PC-3 (cell line): ENCODE data around the gene CTTNBP2NL. TPM values are rescaled to one million over a fixed set of nuclear protein-coding genes. Genes with fewer than 3 reads are reported as not detected.

Experiments
- ATAC-seq: fragments of 200-7000 bp; cut with Tn5 transposase; 2 replicates; pipeline ENCODE4 v1.9.1; 2020; ENCODE audit warnings: mild to moderate bottlenecking, moderate library complexity
- Bru-seq: library from RNA; stranded (reverse); fragments of 400-500 nt; gene quantifications from one replicate; lab custom pipeline; 2021; lab: Mats Ljungman, UMichigan
- BruChase-seq, 2 experiments: library from RNA; stranded (reverse); fragments of 400-500 nt; gene quantifications; one replicate each; lab custom pipeline; 2021; lab: Mats Ljungman, UMichigan
- BruUV-seq: library from RNA; stranded (reverse); fragments of 400-500 nt; replicated peaks from 2 replicates; lab custom pipeline; 2021; lab: Mats Ljungman, UMichigan
- CTCF ChIA-PET: fragments of 300-600 bp; sonication (Branson Sonifier 250); formaldehyde crosslinking; loops from one replicate; lab custom pipeline; 2022; ENCODE audit warnings: antibody characterized with exemption; lab: Charles Lee
- POLR2A ChIA-PET: fragments of 300-600 bp; sonication (Branson Sonifier 250); formaldehyde crosslinking; loops from one replicate; lab custom pipeline; 2022; ENCODE audit warnings: antibody characterized with exemption; ENCODE audit not compliant: unreplicated experiment; lab: Charles Lee
- DNase-seq: peaks from one replicate; pipeline ENCODE4 v3.0.0-alpha.2; 2015
- H2AFZ ChIP-seq: fragments of 300-600 bp; sonication (generic); 2 replicates; pipeline ENCODE4 v1.6.0; 2016; ENCODE audit warnings: antibody characterized with exemption, low read length
- H3F3A ChIP-seq: fragments of 300-600 bp; sonication (generic); one replicate; pipeline ENCODE4 v1.6.0; 2017; ENCODE audit warnings: antibody characterized with exemption, low read length, control low read depth, mild to moderate bottlenecking; ENCODE audit not compliant: unreplicated experiment
- H3K27ac ChIP-seq: fragments of 300-600 bp; sonication (generic); 2 replicates; pipeline ENCODE4 v1.5.1; 2016; ENCODE audit warnings: mild to moderate bottlenecking, low read length
- H3K27me3 ChIP-seq: fragments of 300-600 bp; sonication (generic); 2 replicates; pipeline ENCODE4 v1.6.1; 2016; ENCODE audit warnings: low read length, mixed read lengths
- H3K36me3 ChIP-seq: fragments of 300-600 bp; sonication (generic); 2 replicates; pipeline ENCODE4 v1.6.1; 2016; ENCODE audit warnings: low read depth, mixed run types, low read length, mixed read lengths
- H3K4me1 ChIP-seq: fragments of 300-600 bp; sonication (generic); 2 replicates; pipeline ENCODE4 v1.5.1; 2016; ENCODE audit warnings: low read length; ENCODE audit not compliant: insufficient read depth
- H3K4me2 ChIP-seq: fragments of 300-600 bp; sonication (generic); 2 replicates; pipeline ENCODE4 v1.6.0; 2016; ENCODE audit warnings: low read length
- H3K4me3 ChIP-seq: fragments of 300-600 bp; sonication (generic); 2 replicates; pipeline ENCODE4 v1.5.1; 2016; ENCODE audit warnings: mild to moderate bottlenecking, low read length, mixed read lengths
- H3K79me2 ChIP-seq: fragments of 300-600 bp; sonication (generic); 2 replicates; pipeline ENCODE4 v1.6.1; 2017; ENCODE audit warnings: low read length, mixed read lengths
- H3K9ac ChIP-seq: fragments of 300-600 bp; sonication (generic); 2 replicates; pipeline ENCODE4 v1.6.0; 2016; ENCODE audit warnings: mild to moderate bottlenecking, low read length
- H3K9me2 ChIP-seq: fragments of 300-600 bp; sonication (generic); replicated peaks from 2 replicates; pipeline ENCODE4 v1.6.1; 2016; ENCODE audit warnings: mixed run types, low read length, mixed read lengths
- H3K9me3 ChIP-seq: fragments of 300-600 bp; sonication (generic); 2 replicates; pipeline ENCODE4 v1.6.1; 2016; ENCODE audit warnings: low read length, mixed read lengths
- H4K20me1 ChIP-seq: fragments of 300-600 bp; sonication (generic); 2 replicates; pipeline ENCODE4 v1.6.1; 2016; ENCODE audit warnings: low read length, mixed read lengths
- EZH2 ChIP-seq: fragments of 300-600 bp; sonication (generic); IDR thresholded peaks from one replicate; pipeline ENCODE4 v1.6.1; 2017; ENCODE audit warnings: antibody characterized with exemption, mild to moderate bottlenecking, low read length; ENCODE audit not compliant: unreplicated experiment
- EZH2phosphoT487 ChIP-seq: fragments of 300-600 bp; sonication (generic); IDR thresholded peaks from 2 replicates; pipeline ENCODE4 v1.6.1; 2018; ENCODE audit warnings: mild to moderate bottlenecking, antibody characterized with exemption, low read length, borderline replicate concordance
- intact Hi-C: fragments of 100-400 bp; cut with micrococcal nuclease; formaldehyde crosslinking; loops from 2 replicates; pipeline ENCODE4 v1.9.0; 2023
- long read RNA-seq: library from polyadenylated mRNA; unstranded; transcript quantifications from one replicate; pipeline ENCODE4 v2.0.0, GENCODE V29; 2021; ENCODE audit not compliant: unreplicated experiment
- total RNA-seq: library from RNA; depleted of rRNA; stranded (reverse); fragments of >200 nt; gene quantifications from 2 replicates; pipeline ENCODE4 v1.2.3, GENCODE V29; 2014; rRNA removed
- TF ChIP-seq, protein P1 (sequence below): fragments of 300-600 bp; sonication (generic); conservative IDR thresholded peaks from 2 replicates; pipeline ENCODE4 v1.5.1; 2017; ENCODE audit warnings: antibody characterized with exemption, low read depth, mild to moderate bottlenecking, low read length

Gene CTTNBP2NL, protein sequence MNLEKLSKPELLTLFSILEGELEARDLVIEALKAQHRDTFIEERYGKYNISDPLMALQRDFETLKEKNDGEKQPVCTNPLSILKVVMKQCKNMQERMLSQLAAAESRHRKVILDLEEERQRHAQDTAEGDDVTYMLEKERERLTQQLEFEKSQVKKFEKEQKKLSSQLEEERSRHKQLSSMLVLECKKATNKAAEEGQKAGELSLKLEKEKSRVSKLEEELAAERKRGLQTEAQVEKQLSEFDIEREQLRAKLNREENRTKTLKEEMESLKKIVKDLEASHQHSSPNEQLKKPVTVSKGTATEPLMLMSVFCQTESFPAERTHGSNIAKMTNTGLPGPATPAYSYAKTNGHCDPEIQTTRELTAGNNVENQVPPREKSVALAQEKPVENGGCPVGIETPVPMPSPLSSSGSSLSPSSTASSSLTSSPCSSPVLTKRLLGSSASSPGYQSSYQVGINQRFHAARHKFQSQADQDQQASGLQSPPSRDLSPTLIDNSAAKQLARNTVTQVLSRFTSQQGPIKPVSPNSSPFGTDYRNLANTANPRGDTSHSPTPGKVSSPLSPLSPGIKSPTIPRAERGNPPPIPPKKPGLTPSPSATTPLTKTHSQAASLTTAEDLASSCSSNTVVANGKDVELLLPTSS
- total RNA-seq (3.7 and 9.8 TPM in 2 replicates), Bru-seq, nascent RNA (percentile 80 among the genes with signal in this experiment), BruChase-seq, experiment 1, labeled RNA remaining after a 6-hour chase (percentile 62 among the genes with signal in this experiment), BruChase-seq, experiment 2, labeled RNA remaining after a 2-hour chase (percentile 70 among the genes with signal in this experiment)
- long read RNA-seq, full-length matches to known transcripts, result 16 of 31 reads
- long read RNA-seq, partial matches to known transcripts, result 4 of 31 reads
- long read RNA-seq, other reads (novel, unspliced or antisense), result 11 of 31 reads

DNA sequence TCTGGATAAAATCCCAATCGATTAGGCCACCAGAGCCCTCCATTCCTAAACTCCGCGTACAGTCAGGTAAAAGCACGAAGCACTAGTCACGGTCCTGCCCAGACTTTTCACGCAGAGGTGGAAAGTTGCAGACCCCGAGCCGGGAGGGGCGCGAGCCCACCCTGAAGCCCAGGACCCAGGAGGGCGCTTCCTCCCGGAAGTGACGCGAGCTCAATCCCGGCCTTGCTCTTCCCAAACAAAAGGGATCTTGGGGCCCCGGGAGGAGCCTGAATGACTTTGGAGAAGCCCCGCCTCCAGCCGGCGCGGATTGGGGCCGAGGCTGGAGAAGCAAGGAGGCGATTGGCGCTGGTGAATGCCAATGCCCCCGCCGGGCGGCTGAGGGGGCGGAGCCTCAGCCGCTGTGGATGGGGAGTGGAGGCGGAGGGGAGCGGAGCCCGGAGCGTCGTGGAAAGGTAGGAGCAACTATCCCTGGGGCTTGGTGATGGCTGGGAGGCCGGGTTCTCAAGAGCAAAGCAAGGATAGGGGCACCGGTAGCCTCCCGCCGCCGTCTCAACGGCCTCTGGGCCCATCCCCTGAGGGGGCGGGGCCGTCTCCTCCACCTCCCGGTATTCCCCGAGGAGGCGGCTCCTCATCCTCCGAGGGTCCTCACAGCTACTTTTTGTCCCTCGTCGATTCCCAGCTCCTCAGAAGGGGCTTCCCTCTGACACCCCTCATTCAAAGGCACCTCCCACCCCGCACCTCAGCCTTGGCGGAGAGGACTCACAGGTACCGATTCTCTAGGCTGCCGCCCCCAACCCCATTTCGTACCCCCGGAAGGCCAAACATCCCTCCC lies at the start of gene CTTNBP2NL:
Gene CTTNBP2NL, plus strand, starts transcription at position 394 of the 832 bp plus-strand sequence. CDS start 19,952 bp downstream, outside the sequence.
- Histone ChIP-seq H3K9me3 (no peaks in the 10 kb centered on the region), H3K27me3 (no peaks in the 10 kb centered on the region), H3K9ac (peak within 1 kb of the TSS; percentile 77), H3K36me3 (no peaks in the 10 kb centered on the region), H3K4me1 (peaks cover 44% of the 10 kb centered on the region), H3K27ac (peak within 1 kb of the TSS; percentile 98), H3F3A (no peaks in the 10 kb centered on the region), H4K20me1 (no peaks in the 10 kb centered on the region), H3K79me2 (peaks cover 46% of the 10 kb centered on the region), H3K9me2 (no peaks in the 10 kb centered on the region), H3K4me2 (peak within 1 kb of the TSS; percentile 97), H2AFZ (peak within 1 kb of the TSS; percentile 91), H3K4me3 (peak within 1 kb of the TSS; percentile 92)
- CTCF ChIA-PET, result interaction anchor here (0.6 kb wide), 1 partner anchor 218 kb away, joined by 5 read pairs; no protein-coding TSS in a partner anchor
- TSS peak; percentile 57 for BruUV-seq
- intact Hi-C loops, result no loop called here
- ATAC-seq (peak; percentile 83), DNase-seq (peak; percentile 96)
- POLR2A ChIA-PET, result interaction anchor here (0.6 kb wide), 4 partner anchors 42 to 235 kb away, joined by 3 to 4 read pairs (median 3); no protein-coding TSS in a partner anchor
- TF ChIP-seq EZH2phosphoT487 (no peak), EZH2 (no peak)
- TF ChIP-seq, protein P1, sequence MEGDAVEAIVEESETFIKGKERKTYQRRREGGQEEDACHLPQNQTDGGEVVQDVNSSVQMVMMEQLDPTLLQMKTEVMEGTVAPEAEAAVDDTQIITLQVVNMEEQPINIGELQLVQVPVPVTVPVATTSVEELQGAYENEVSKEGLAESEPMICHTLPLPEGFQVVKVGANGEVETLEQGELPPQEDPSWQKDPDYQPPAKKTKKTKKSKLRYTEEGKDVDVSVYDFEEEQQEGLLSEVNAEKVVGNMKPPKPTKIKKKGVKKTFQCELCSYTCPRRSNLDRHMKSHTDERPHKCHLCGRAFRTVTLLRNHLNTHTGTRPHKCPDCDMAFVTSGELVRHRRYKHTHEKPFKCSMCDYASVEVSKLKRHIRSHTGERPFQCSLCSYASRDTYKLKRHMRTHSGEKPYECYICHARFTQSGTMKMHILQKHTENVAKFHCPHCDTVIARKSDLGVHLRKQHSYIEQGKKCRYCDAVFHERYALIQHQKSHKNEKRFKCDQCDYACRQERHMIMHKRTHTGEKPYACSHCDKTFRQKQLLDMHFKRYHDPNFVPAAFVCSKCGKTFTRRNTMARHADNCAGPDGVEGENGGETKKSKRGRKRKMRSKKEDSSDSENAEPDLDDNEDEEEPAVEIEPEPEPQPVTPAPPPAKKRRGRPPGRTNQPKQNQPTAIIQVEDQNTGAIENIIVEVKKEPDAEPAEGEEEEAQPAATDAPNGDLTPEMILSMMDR, result no peak

DNA sequence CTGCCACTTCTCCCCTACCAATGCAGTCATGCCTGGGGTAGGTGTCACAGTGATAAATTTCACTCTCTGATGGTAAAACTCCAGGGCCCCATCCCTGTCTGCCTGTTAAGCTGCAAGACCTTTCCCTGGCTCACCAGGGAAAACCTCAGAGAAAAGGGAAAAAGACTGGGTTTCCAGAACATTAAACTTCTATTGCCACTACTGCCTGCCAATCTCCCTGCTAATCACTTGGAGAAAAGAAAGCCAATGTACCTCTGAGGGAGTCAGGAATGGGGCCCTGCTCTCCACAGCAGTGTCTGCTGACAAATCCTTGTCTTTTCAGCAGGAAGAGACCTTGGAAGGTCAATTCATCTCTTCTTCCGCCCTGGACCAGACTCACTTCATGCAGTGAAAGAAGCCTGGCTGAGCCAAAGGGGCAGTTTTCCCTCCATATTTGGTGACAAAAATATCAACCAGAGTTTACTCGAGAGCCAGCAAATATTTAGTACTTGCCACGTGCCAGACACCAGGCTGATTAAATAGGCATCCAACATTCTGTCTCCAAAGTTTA lies 49.1 kb upstream of the CTTNBP2NL start:
- H3K4me1 ChIP-seq, result no peaks in the 10 kb centered on the region
- no peaks in the 10 kb centered on the region for H4K20me1 ChIP-seq
- H3K9me2 ChIP-seq, result no peaks in the 10 kb centered on the region
- POLR2A ChIA-PET, result no interaction called here
- H3K4me2 ChIP-seq, result no peak overlapping the region
- no peaks in the 10 kb centered on the region for H3K79me2 ChIP-seq
- TF ChIP-seq, protein P1, result no peak
- TF ChIP-seq EZH2phosphoT487 (no peak), EZH2 (no peak)
- H3K27me3 ChIP-seq, result peaks cover 46% of the 10 kb centered on the region
- intact Hi-C loops, result no loop called here
- no peak for ATAC-seq
- no peak overlapping the region for H2AFZ ChIP-seq
- H3K9me3 ChIP-seq, result no peaks in the 10 kb centered on the region
- H3F3A ChIP-seq, result no peaks in the 10 kb centered on the region
- no peak overlapping the region for H3K9ac ChIP-seq
- BruUV-seq, result no TSS peak
- H3K4me3 ChIP-seq, result no peak overlapping the region
- CTCF ChIA-PET, result no interaction called here
- no peak for DNase-seq
- no peaks in the 10 kb centered on the region for H3K36me3 ChIP-seq
- no peak overlapping the region for H3K27ac ChIP-seq
